ENCODE measurements around the gene NPIPA7. TPM values are rescaled to one million over a fixed set of nuclear protein-coding genes. Genes with fewer than 3 reads are reported as not detected.
"Not testable (repeated sequence)": the region's sequence is repeated elsewhere in the genome, so short reads cannot be mapped to it uniquely, and the experiment has no call there.

Gene NPIPA7
- total and polyA plus RNA-seq, 2 of the 4 experiments (the other 2 are of a cell fraction), result 0.36 to 11.9 TPM

DNA sequence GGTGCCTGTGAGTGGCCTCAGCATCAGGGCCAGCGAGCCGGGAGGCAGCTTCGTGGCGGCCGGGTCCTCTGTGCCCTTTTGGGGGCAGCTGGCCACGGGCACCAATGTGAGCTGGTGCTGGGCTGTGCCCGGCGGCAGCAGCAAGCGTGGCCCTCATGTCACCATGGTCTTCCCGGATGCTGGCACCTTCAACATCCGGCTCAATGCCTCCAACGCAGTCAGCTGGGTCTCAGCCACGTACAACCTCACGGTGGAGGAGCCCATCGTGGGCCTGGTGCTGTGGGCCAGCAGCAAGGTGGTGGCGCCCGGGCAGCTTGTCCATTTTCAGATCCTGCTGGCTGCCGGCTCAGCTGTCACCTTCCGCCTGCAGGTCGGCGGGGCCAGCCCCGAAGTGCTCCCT lies 13.1 kb upstream of the NPIPA7 start:
- in situ Hi-C loops (cut with MboI; ENCODE audit: low sequenced_read_pairs); POLR2A ChIA-PET (ENCODE audit: unreplicated experiment); H3K4me1 ChIP-seq (ENCODE audit: control insufficient read depth, insufficient read depth, low read length); H3K23ac ChIP-seq (ENCODE audit: low read depth, low read length); H2AFZ ChIP-seq (replicated peaks; ENCODE audit: low read length, poor library complexity); BruUV-seq (replicated peaks); H3K4me3 ChIP-seq (ENCODE audit: insufficient read depth, low read depth, low read length); ATAC-seq (ENCODE audit: low read depth); H4K20me1 ChIP-seq (ENCODE audit: insufficient read depth, low read length); H3K18ac ChIP-seq (ENCODE audit: low read depth, low read length); H3K79me1 ChIP-seq (ENCODE audit: low read depth in 1 of 2, low read length in 2 of 2); H4K8ac ChIP-seq (ENCODE audit: low read depth in 2 of 2, low read length in 2 of 2); H2AK5ac ChIP-seq (ENCODE audit: low read depth, low read length); H3K9me3 ChIP-seq (ENCODE audit: control insufficient read depth, insufficient read depth, low read length); H2BK20ac ChIP-seq (ENCODE audit: low read depth, low read length); H2AK9ac ChIP-seq (replicated peaks; ENCODE audit: low read depth, low read length, poor library complexity); H3K14ac ChIP-seq (replicated peaks; ENCODE audit: low read depth, low read length); H3K27me3 ChIP-seq (ENCODE audit: control insufficient read depth, insufficient read depth, low read length); H3K56ac ChIP-seq (ENCODE audit: extremely low read depth, insufficient read depth, low read length); H3K27ac ChIP-seq (ENCODE audit: insufficient read depth, low read length); H3K9me1 ChIP-seq (ENCODE audit: insufficient read depth, low read length); H2BK120ac ChIP-seq (ENCODE audit: low read depth, low read length); H2BK5ac ChIP-seq (ENCODE audit: low read depth, low read length, poor library complexity, severe bottlenecking); H4K91ac ChIP-seq (ENCODE audit: insufficient read depth, low read depth, low read length); H3K36me3 ChIP-seq (ENCODE audit: control insufficient read depth, insufficient read depth, low read length); H3K4me2 ChIP-seq (ENCODE audit: low read depth, low read length); DNase-seq; H3K9ac ChIP-seq (ENCODE audit: low read depth, low read length); CTCF ChIA-PET; H3K4ac ChIP-seq (ENCODE audit: low read depth, low read length); H4K5ac ChIP-seq (ENCODE audit: low read depth, low read length); intact Hi-C loops (cut with micrococcal nuclease); dilution Hi-C loops (cut with HindIII; ENCODE audit: low sequenced_read_pairs, unreplicated experiment); H2BK15ac ChIP-seq (ENCODE audit: low read depth, low read length): not testable (repeated sequence)
- WGBS, 2 experiments (ENCODE audit: extremely low coverage in 2 of 2, insufficient read length in 1 of 2), result no CpG with 5 or more reads among the region's 22 CpGs

DNA sequence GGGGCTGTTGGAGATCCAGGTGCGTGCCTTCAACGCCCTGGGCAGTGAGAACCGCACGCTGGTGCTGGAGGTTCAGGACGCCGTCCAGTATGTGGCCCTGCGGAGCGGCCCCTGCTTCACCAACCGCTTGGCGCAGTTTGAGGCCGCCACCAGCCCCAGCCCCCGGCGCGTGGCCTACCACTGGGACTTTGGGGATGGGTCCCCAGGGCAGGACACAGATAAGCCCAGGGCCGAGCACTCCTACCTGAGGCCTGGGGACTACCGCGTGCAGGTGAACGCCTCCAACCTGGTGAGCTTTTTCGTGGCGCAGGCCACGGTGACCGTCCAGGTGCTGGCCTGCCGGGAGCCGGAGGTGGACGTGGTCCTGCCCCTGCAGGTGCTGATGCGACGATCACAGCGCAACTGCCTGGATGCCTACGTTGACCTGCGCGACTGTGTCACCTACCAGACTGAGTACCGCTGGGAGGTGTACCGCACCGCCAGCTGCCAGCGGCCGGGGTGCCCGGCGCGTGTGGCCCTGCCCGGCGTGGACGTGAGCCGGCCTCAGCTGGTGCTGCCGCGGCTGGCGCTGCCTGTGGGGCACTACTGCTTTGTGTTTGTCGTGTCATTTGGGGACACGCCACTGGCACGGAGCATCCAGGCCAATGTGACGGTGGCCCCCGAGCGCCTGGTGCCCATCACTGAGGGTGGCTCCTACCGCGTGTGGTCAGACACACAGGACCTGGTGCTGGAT lies 12.2 kb upstream of the NPIPA7 start:
- in situ Hi-C loops (cut with MboI; ENCODE audit: low sequenced_read_pairs); H3K9me3 ChIP-seq (ENCODE audit: control insufficient read depth, insufficient read depth, low read length): not testable (repeated sequence)

More for the DNA sequence above, 12.2 kb upstream of the NPIPA7 start:
- H2BK5ac ChIP-seq (ENCODE audit: low read depth, low read length, poor library complexity, severe bottlenecking); H3K9me1 ChIP-seq (ENCODE audit: insufficient read depth, low read length); H2BK15ac ChIP-seq (ENCODE audit: low read depth, low read length); H3K79me1 ChIP-seq (ENCODE audit: low read depth in 1 of 2, low read length in 2 of 2); H2AK5ac ChIP-seq (ENCODE audit: low read depth, low read length); H2BK20ac ChIP-seq (ENCODE audit: low read depth, low read length); H3K18ac ChIP-seq (ENCODE audit: low read depth, low read length); intact Hi-C loops (cut with micrococcal nuclease); H4K5ac ChIP-seq (ENCODE audit: low read depth, low read length); H3K14ac ChIP-seq (replicated peaks; ENCODE audit: low read depth, low read length); H3K4me3 ChIP-seq (ENCODE audit: insufficient read depth, low read depth, low read length); DNase-seq; H3K4ac ChIP-seq (ENCODE audit: low read depth, low read length); H4K91ac ChIP-seq (ENCODE audit: insufficient read depth, low read depth, low read length); BruUV-seq (replicated peaks); H3K36me3 ChIP-seq (ENCODE audit: control insufficient read depth, insufficient read depth, low read length); H4K8ac ChIP-seq (ENCODE audit: low read depth in 2 of 2, low read length in 2 of 2); H3K9ac ChIP-seq (ENCODE audit: low read depth, low read length); H2AFZ ChIP-seq (replicated peaks; ENCODE audit: low read length, poor library complexity); H3K4me1 ChIP-seq (ENCODE audit: control insufficient read depth, insufficient read depth, low read length); H3K4me2 ChIP-seq (ENCODE audit: low read depth, low read length); H3K27me3 ChIP-seq (ENCODE audit: control insufficient read depth, insufficient read depth, low read length); CTCF ChIA-PET; ATAC-seq (ENCODE audit: low read depth); H3K23ac ChIP-seq (ENCODE audit: low read depth, low read length); H3K27ac ChIP-seq (ENCODE audit: insufficient read depth, low read length); H4K20me1 ChIP-seq (ENCODE audit: insufficient read depth, low read length); dilution Hi-C loops (cut with HindIII; ENCODE audit: low sequenced_read_pairs, unreplicated experiment); H3K56ac ChIP-seq (ENCODE audit: extremely low read depth, insufficient read depth, low read length); H2BK120ac ChIP-seq (ENCODE audit: low read depth, low read length); H2AK9ac ChIP-seq (replicated peaks; ENCODE audit: low read depth, low read length, poor library complexity); POLR2A ChIA-PET (ENCODE audit: unreplicated experiment): not testable (repeated sequence)
- 97% methylated on average over 5 of the region's 54 CpGs; no CpG with 5 or more reads in 1 of the 2 experiments for WGBS, 2 experiments (ENCODE audit: extremely low coverage in 2 of 2, insufficient read length in 1 of 2)
